HCT116 (cell line): ENCODE results near the gene STK38L. TPM values are rescaled to one million over a fixed set of nuclear protein-coding genes. Genes with fewer than 3 reads are reported as not detected.

Experiments
- ATAC-seq: fragments of 200-7000 bp; cut with Tn5 transposase; 2 replicates; pipeline ENCODE4 v1.9.1; 2020; ENCODE audit warnings: mild to moderate bottlenecking, moderate library complexity
- BruUV-seq: library from RNA; stranded (reverse); fragments of 400-500 nt; replicated peaks from 2 replicates; lab custom pipeline; 2021; lab: Mats Ljungman, UMichigan
- CTCF ChIA-PET: fragments of 300-600 bp; sonication (Branson Sonifier 250); formaldehyde crosslinking; loops from one replicate; lab custom pipeline; 2021; ENCODE audit warnings: antibody characterized with exemption; lab: Charles Lee
- POLR2A ChIA-PET: fragments of 300-600, 350-600 bp; sonication (Branson Sonifier 250); formaldehyde crosslinking; loops from one replicate; lab custom pipeline; 2021; ENCODE audit warnings: antibody characterized with exemption; lab: Charles Lee
- RAD21 ChIA-PET, 2 experiments: fragments of 300-600 bp; sonication (Branson Sonifier 250); formaldehyde crosslinking; loops; one replicate each; lab custom pipeline; 2023; ENCODE audit warnings: low total read pairs in 2 of 2; ENCODE audit not compliant: uncharacterized antibody in 2 of 2, unreplicated experiment in 2 of 2, low non-redundant PET in 1 of 2; lab: Charles Lee
- DNase-seq: peaks from one replicate; pipeline ENCODE4 v3.0.0-alpha.2; 2010; ENCODE audit warnings: low read depth, low spot score
- H2AFZ ChIP-seq: fragments of 200-600 bp; shearing (Covaris generic), sonication (generic); 2 replicates; pipeline ENCODE4 v1.6.1; 2017; ENCODE audit warnings: low read depth, mixed run types, mixed read lengths, antibody characterized with exemption, low read length; ENCODE audit not compliant: poor library complexity, severe bottlenecking
- H3K27ac ChIP-seq: 2 replicates; pipeline ENCODE4 v1.5.1; 2012; ENCODE audit warnings: low read depth, low read length
- H3K27me3 ChIP-seq: fragments of 200-600 bp; sonication (generic); 2 replicates; pipeline ENCODE4 v1.6.1; 2016; ENCODE audit warnings: mixed run types, low read length, mixed read lengths; ENCODE audit not compliant: insufficient read depth
- H3K36me3 ChIP-seq, 2 experiments: fragments of 200-500 bp in 1 of 2; fragments of 200-600 bp in 1 of 2; sonication (Bioruptor generic) in 1 of 2; sonication (generic) in 1 of 2; 2 replicates each; pipeline versions ENCODE4 v1.5.1 to v1.6.1; 2014 to 2016; ENCODE audit warnings: low read length in 2 of 2, inconsistent platforms in 1 of 2, mixed read lengths in 1 of 2, mixed run types in 1 of 2; ENCODE audit not compliant: insufficient read depth in 2 of 2, control insufficient read depth in 1 of 2
- H3K4me1 ChIP-seq, 2 experiments: fragments of 200-600 bp in 1 of 2; sonication (generic) in 1 of 2; 2 replicates each; pipeline versions ENCODE4 v1.5.1 to v1.6.1; 2012 to 2017; ENCODE audit warnings: low read length in 2 of 2, inconsistent platforms in 1 of 2, mild to moderate bottlenecking in 1 of 2, mixed read lengths in 1 of 2, mixed run types in 1 of 2, moderate library complexity in 1 of 2; ENCODE audit not compliant: insufficient read depth in 2 of 2, control insufficient read depth in 1 of 2
- H3K4me2 ChIP-seq: fragments of 200-600 bp; sonication (generic); 2 replicates; pipeline ENCODE4 v1.6.1; 2017; ENCODE audit warnings: mixed run types, low read length, mixed read lengths
- H3K4me3 ChIP-seq, 2 experiments: fragments of 200-600 bp in 1 of 2; sonication (generic) in 1 of 2; replicated peaks in 1 of 2; 2 replicates each; pipeline ENCODE4 v1.5.1; 2011 to 2016; ENCODE audit warnings: low read length in 2 of 2, control low read depth in 1 of 2, low read depth in 1 of 2, mild to moderate bottlenecking in 1 of 2, mixed read lengths in 1 of 2, mixed run types in 1 of 2
- H3K79me2 ChIP-seq: fragments of 200-600 bp; sonication (generic); 2 replicates; pipeline ENCODE4 v1.6.1; 2017; ENCODE audit warnings: mild to moderate bottlenecking, mixed run types, low read length, moderate library complexity, mixed read lengths; ENCODE audit not compliant: insufficient read depth
- H3K9ac ChIP-seq: fragments of 200-600 bp; sonication (generic); 2 replicates; pipeline ENCODE4 v1.6.1; 2016; ENCODE audit warnings: low read length, mixed read lengths
- H3K9me2 ChIP-seq: fragments of 200-600 bp; sonication (generic), shearing (Covaris generic); 2 replicates; pipeline ENCODE4 v1.6.1; 2017; ENCODE audit warnings: mixed run types, mild to moderate bottlenecking, moderate library complexity; ENCODE audit not compliant: insufficient read depth
- H3K9me3 ChIP-seq, 2 experiments: fragments of 200-500 bp in 1 of 2; fragments of 200-600 bp in 1 of 2; sonication (Bioruptor generic) in 1 of 2; sonication (generic) in 1 of 2; 2 replicates each; pipeline ENCODE4 v1.6.1; 2014 to 2017; ENCODE audit warnings: low read length in 2 of 2, mixed read lengths in 2 of 2, inconsistent platforms in 1 of 2, low read depth in 1 of 2, mild to moderate bottlenecking in 1 of 2, mixed run types in 1 of 2, moderate library complexity in 1 of 2; ENCODE audit not compliant: control insufficient read depth in 1 of 2, insufficient read depth in 1 of 2
- H4K20me1 ChIP-seq: fragments of 200-600 bp; sonication (generic), shearing (Covaris generic); 2 replicates; pipeline ENCODE4 v1.6.1; 2017; ENCODE audit warnings: mixed run types, mild to moderate bottlenecking, moderate library complexity; ENCODE audit not compliant: insufficient read depth
- EGR1 ChIP-seq: IDR thresholded peaks from 2 replicates; pipeline ENCODE4 v1.6.1; 2012; ENCODE audit warnings: low read depth
- FOSL1 ChIP-seq: IDR thresholded peaks from 2 replicates; pipeline ENCODE4 v1.6.1; 2012; ENCODE audit warnings: low read depth
- JUND ChIP-seq: IDR thresholded peaks from 2 replicates; pipeline ENCODE4 v1.6.1; 2012
- POLR2A ChIP-seq: IDR thresholded peaks from 2 replicates; pipeline ENCODE4 v1.7.0; 2011; ENCODE audit warnings: borderline replicate concordance; ENCODE audit not compliant: insufficient read depth, insufficient read length; ENCODE audit errors: extremely low read depth
- POLR2AphosphoS5 ChIP-seq: IDR thresholded peaks from 2 replicates; pipeline ENCODE4 v1.6.1; 2011; ENCODE audit warnings: mild to moderate bottlenecking, low read depth, low read length, moderate library complexity
- RAD21 ChIP-seq: IDR thresholded peaks from 2 replicates; pipeline ENCODE4 v1.6.1; 2012; ENCODE audit warnings: low read depth, mild to moderate bottlenecking
- SIN3A ChIP-seq: IDR thresholded peaks from 2 replicates; pipeline ENCODE4 v1.6.1; 2012; ENCODE audit warnings: low read depth
- SP1 ChIP-seq: IDR thresholded peaks from 2 replicates; pipeline ENCODE4 v1.6.1; 2012; ENCODE audit warnings: low read depth
- YY1 ChIP-seq: IDR thresholded peaks from 2 replicates; pipeline ENCODE4 v1.6.1; 2011; ENCODE audit warnings: low read length, low read depth, moderate library complexity, mild to moderate bottlenecking; ENCODE audit not compliant: insufficient replicate concordance; ENCODE audit errors: extremely low read depth
- ZFX ChIP-seq: fragments of 450-650 bp; IDR thresholded peaks from 2 replicates; pipeline ENCODE4 v1.6.1; 2017
- ZNF274 ChIP-seq: fragments of 200-500 bp; sonication (Bioruptor generic); IDR thresholded peaks from 2 replicates; pipeline ENCODE4 v1.6.1; 2014; ENCODE audit warnings: mild to moderate bottlenecking, low read depth, low read length, inconsistent platforms
- intact Hi-C: fragments of 100-400 bp; cut with micrococcal nuclease; formaldehyde crosslinking; loops from 2 replicates; pipeline ENCODE4 v1.10.0; 2022
- total RNA-seq: library from RNA; stranded (reverse); gene quantifications from one replicate; pipeline ENCODE4 v1.2.1, GENCODE V29; 2021; ENCODE audit not compliant: unreplicated experiment
- TF ChIP-seq, protein P1 (sequence below): IDR thresholded peaks from 2 replicates; pipeline ENCODE4 v1.6.1; 2012; ENCODE audit warnings: low read depth
- TF ChIP-seq, protein P2 (sequence below), 3 experiments: fragments of 200-600 bp in 1 of 3; sonication (generic) in 1 of 3; IDR thresholded peaks in 2 of 3; conservative IDR thresholded peaks in 1 of 3; 2 replicates each; pipeline ENCODE4 v1.5.1; 2012 to 2017; ENCODE audit warnings: low read depth in 2 of 3, low read length in 2 of 3, antibody characterized with exemption in 1 of 3, borderline replicate concordance in 1 of 3, control low read depth in 1 of 3, mild to moderate bottlenecking in 1 of 3, mixed read lengths in 1 of 3, mixed run types in 1 of 3, moderate library complexity in 1 of 3; ENCODE audit not compliant: insufficient read depth in 1 of 3
- TF ChIP-seq, protein P3 (sequence below): IDR thresholded peaks from 2 replicates; pipeline ENCODE4 v1.6.1; 2011; ENCODE audit warnings: mild to moderate bottlenecking, low read length, moderate library complexity; ENCODE audit not compliant: insufficient replicate concordance; ENCODE audit errors: extremely low read depth

Gene STK38L
- total RNA-seq, 1 experiment from 2014 or later = 23.9 TPM

DNA sequence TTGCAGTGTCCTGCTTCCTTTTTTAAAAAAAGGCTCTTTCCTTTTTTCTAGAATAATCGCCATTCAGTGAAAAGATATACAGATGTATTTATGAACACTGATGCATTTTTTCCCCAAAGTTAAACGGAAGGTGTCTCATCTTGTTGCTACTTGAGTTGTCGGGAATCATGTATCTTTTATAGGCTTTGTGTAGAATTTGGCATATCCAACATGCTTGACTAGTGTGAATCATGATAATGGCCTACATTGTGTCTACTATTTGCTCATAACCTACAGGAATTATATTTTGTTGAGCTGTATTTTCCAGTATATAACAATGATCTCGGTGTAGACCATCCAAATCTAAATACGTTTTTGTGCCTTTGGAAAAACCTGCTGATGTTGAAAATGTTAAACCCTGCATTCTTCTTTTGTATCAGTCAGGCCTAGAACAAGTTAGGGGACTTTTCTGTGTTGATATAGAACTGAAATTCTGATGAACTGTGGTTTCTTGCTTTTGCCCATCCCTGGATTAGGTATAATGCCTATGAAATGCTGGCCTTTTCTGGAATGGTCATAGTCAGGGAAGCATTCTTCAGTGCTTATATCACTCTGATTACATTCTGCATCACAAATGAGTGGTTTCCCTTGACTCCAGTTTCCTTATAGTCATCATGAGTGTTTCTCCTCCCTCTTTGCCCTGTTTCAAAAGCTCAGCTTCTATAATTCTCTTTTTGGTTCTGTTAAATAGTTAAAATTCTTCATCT lies 99.3 kb downstream of the STK38L start:
- peak overlapping the region; percentile 20 for H3K4me2 ChIP-seq
- H3K27ac ChIP-seq = no peak overlapping the region
- H2AFZ ChIP-seq = no peak overlapping the region
- no peaks in the 10 kb centered on the region for H3K36me3 ChIP-seq
- no peak for ATAC-seq
- intact Hi-C loops = no loop called here
- ChIA-PET POLR2A (no interaction called here), RAD21 (no interaction called here), CTCF (no interaction called here)
- no TSS peak for BruUV-seq
- no peaks in the 10 kb centered on the region for H3K9me2 ChIP-seq
- no peak for DNase-seq
- no peaks in the 10 kb centered on the region for H3K27me3 ChIP-seq
- H3K4me3 ChIP-seq = no peak overlapping the region
- no peaks in the 10 kb centered on the region for H3K9me3 ChIP-seq
- no peaks in the 10 kb centered on the region for H4K20me1 ChIP-seq
- H3K9ac ChIP-seq = no peak overlapping the region
- TF ChIP-seq SIN3A (no peak), ZNF274 (no peak), FOSL1 (peak; percentile 38; the same call in 1 of the 2 replicates), POLR2A (no peak), RAD21 (no peak), EGR1 (no peak), POLR2AphosphoS5 (no peak), SP1 (peak; percentile 22; the same call in 1 of the 2 replicates), YY1 (no peak), JUND (peak; percentile 26; the same call in 1 of the 2 replicates), ZFX (no peak)
- TF ChIP-seq, protein P1, sequence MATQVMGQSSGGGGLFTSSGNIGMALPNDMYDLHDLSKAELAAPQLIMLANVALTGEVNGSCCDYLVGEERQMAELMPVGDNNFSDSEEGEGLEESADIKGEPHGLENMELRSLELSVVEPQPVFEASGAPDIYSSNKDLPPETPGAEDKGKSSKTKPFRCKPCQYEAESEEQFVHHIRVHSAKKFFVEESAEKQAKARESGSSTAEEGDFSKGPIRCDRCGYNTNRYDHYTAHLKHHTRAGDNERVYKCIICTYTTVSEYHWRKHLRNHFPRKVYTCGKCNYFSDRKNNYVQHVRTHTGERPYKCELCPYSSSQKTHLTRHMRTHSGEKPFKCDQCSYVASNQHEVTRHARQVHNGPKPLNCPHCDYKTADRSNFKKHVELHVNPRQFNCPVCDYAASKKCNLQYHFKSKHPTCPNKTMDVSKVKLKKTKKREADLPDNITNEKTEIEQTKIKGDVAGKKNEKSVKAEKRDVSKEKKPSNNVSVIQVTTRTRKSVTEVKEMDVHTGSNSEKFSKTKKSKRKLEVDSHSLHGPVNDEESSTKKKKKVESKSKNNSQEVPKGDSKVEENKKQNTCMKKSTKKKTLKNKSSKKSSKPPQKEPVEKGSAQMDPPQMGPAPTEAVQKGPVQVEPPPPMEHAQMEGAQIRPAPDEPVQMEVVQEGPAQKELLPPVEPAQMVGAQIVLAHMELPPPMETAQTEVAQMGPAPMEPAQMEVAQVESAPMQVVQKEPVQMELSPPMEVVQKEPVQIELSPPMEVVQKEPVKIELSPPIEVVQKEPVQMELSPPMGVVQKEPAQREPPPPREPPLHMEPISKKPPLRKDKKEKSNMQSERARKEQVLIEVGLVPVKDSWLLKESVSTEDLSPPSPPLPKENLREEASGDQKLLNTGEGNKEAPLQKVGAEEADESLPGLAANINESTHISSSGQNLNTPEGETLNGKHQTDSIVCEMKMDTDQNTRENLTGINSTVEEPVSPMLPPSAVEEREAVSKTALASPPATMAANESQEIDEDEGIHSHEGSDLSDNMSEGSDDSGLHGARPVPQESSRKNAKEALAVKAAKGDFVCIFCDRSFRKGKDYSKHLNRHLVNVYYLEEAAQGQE = no peak
- TF ChIP-seq, protein P2, sequence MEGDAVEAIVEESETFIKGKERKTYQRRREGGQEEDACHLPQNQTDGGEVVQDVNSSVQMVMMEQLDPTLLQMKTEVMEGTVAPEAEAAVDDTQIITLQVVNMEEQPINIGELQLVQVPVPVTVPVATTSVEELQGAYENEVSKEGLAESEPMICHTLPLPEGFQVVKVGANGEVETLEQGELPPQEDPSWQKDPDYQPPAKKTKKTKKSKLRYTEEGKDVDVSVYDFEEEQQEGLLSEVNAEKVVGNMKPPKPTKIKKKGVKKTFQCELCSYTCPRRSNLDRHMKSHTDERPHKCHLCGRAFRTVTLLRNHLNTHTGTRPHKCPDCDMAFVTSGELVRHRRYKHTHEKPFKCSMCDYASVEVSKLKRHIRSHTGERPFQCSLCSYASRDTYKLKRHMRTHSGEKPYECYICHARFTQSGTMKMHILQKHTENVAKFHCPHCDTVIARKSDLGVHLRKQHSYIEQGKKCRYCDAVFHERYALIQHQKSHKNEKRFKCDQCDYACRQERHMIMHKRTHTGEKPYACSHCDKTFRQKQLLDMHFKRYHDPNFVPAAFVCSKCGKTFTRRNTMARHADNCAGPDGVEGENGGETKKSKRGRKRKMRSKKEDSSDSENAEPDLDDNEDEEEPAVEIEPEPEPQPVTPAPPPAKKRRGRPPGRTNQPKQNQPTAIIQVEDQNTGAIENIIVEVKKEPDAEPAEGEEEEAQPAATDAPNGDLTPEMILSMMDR (IDR thresholded peaks at IDR 0.05 in 2 of 3, conservative IDR thresholded peaks at IDR 0.05 in 1 of 3; ENCODE audit: borderline replicate concordance in 1 of 3, insufficient read depth in 1 of 3, low read depth in 2 of 3, low read length in 2 of 3) = no peak
- TF ChIP-seq, protein P3, sequence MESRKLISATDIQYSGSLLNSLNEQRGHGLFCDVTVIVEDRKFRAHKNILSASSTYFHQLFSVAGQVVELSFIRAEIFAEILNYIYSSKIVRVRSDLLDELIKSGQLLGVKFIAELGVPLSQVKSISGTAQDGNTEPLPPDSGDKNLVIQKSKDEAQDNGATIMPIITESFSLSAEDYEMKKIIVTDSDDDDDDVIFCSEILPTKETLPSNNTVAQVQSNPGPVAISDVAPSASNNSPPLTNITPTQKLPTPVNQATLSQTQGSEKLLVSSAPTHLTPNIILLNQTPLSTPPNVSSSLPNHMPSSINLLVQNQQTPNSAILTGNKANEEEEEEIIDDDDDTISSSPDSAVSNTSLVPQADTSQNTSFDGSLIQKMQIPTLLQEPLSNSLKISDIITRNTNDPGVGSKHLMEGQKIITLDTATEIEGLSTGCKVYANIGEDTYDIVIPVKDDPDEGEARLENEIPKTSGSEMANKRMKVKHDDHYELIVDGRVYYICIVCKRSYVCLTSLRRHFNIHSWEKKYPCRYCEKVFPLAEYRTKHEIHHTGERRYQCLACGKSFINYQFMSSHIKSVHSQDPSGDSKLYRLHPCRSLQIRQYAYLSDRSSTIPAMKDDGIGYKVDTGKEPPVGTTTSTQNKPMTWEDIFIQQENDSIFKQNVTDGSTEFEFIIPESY = no peak
- H3K79me2 ChIP-seq = peaks cover 38% of the 10 kb centered on the region
- H3K4me1 ChIP-seq = peaks cover 5 to 20% of the 10 kb centered on the region in 2 experiments; a peak in 1 of 4 replicates
